Measurements from ENCODE around the gene CDK14.

GRCh38 chr7:91251877-91252276, 655.8 kb downstream of the CDK14 start:
- TF ChIP-seq CTCF (IDR thresholded peaks at IDR 0.05; ENCODE audit: extremely low read depth in 1 of 2, insufficient read depth in 1 of 2, low read depth in 1 of 2, low read length in 2 of 2): no peak
- TF ChIP-seq MAX (IDR thresholded peaks at IDR 0.05; ENCODE audit: insufficient read depth, insufficient read length): no peak
- TF ChIP-seq POLR2A (IDR thresholded peaks at IDR 0.05; ENCODE audit: low read depth, low read length): no peak
- no peak for TF ChIP-seq POLR2AphosphoS5 (IDR thresholded peaks at IDR 0.05; ENCODE audit: insufficient read depth, low read depth, low read length)
- TF ChIP-seq EZH2 (IDR thresholded peaks at IDR 0.05; ENCODE audit: borderline replicate concordance, low read depth, low read length, severe bottlenecking): no peak
- TF ChIP-seq FOS (IDR thresholded peaks at IDR 0.05; ENCODE audit: borderline replicate concordance, insufficient read depth, low read length): no peak
- no peak for TF ChIP-seq GATA2 (IDR thresholded peaks at IDR 0.05; ENCODE audit: insufficient read depth, insufficient read length, low read depth, low read length)
- no peak for TF ChIP-seq JUN (IDR thresholded peaks at IDR 0.05; ENCODE audit: borderline replicate concordance, insufficient read depth, insufficient read length, low read depth)
- no peak for TF ChIP-seq MYC (IDR thresholded peaks at IDR 0.05; ENCODE audit: low read depth, low read length)
